Measurements from ENCODE around the gene SPAG17.

SPAG17 gene

GRCh38 chr1:118118873-118119463 is 66.1 kb downstream of the SPAG17 start:
- no peak for DNase-seq (ENCODE audit: low read depth)

- DNase-seq (ENCODE audit: low read depth) = no peak
Observed at GRCh38 chr1:118118469-118118868, 66.6 kb downstream of the SPAG17 start.

GRCh38 chr1:118117521-118117920 is 67.5 kb downstream of the SPAG17 start:
- DNase-seq (ENCODE audit: low read depth) = no peak

DNA sequence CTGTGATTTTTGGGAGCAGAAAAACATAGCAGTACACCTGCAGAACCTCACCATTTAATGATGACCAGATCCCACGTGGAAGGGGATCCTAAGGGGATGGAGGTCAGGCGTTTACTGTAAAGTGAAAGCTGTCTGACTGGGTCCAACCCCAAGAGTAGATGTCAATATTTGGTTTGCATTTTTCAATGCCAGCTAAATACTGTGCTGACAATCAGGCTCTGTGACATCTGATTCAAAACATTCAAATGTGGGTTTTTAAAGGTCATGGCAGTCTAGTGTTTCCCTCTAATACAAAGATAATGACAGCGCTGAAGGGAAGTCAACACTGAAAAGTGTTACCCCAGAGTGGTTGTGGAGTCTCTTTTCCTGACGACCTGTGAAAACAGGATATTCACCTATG is 68.1 kb downstream of the SPAG17 start:
- DNase-seq (ENCODE audit: low read depth) = no peak

GRCh38 chr1:118116401-118116800 is 68.6 kb downstream of the SPAG17 start:
- DNase-seq (ENCODE audit: low read depth) = no peak

GRCh38 chr1:118115567-118116295 is 69.3 kb downstream of the SPAG17 start:
- no peak for DNase-seq (ENCODE audit: low read depth)

GRCh38 chr1:118113261-118113660 is 71.8 kb downstream of the SPAG17 start:
- no peak for DNase-seq (ENCODE audit: low read depth)

- DNase-seq (ENCODE audit: low read depth) = no peak
Observed at GRCh38 chr1:118110580-118110979, 74.4 kb downstream of the SPAG17 start.

DNA sequence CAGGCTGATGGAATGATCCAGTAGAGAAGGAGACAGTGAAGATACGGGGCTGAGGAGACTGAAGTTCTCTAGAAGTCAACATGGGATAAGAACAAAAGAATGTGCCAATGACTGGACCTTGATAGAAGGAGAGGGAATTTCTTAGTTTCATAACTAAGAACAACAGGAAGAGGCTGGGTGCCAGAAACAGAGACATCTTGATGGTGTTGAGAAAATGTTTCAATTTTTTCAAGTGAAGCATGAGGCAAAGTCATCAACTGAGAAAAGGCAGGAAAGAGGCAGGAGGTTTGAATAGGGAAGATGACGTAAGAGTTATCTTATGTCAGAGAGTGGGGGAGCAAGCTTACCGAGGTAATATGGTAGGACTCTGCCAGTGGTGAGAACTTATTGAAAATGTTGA is 80.1 kb downstream of the SPAG17 start:
- no peak for DNase-seq (ENCODE audit: low read depth)

- no peak for DNase-seq (ENCODE audit: low read depth)
Observed at GRCh38 chr1:118102445-118102844, 82.6 kb downstream of the SPAG17 start.

DNA sequence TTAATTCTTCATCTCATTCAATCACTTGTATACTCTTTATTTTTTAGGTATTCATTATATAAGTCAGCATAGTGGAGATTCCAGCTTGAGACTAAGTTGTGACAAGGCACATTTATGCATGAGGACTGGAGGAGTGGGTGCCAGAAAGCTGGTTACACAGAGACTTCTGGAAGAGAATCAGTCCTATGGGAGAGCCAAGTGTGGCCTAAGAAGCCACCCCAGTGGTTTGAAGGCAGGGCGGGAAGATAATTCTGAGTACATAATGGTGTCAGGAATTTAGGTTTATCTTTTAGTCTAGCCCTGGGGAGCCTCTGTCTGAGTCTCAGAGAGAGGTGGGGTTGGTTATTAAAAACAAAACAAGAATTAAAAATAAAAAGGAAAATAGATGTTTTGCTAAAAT is 83.0 kb downstream of the SPAG17 start:
- no peak for DNase-seq (ENCODE audit: low read depth)

GRCh38 chr1:118101515-118101844 is 83.5 kb downstream of the SPAG17 start:
- DNase-seq (ENCODE audit: low read depth) = no peak

- DNase-seq (ENCODE audit: low read depth) = no peak
Observed at GRCh38 chr1:118100686-118101514, 84.1 kb downstream of the SPAG17 start.

DNA sequence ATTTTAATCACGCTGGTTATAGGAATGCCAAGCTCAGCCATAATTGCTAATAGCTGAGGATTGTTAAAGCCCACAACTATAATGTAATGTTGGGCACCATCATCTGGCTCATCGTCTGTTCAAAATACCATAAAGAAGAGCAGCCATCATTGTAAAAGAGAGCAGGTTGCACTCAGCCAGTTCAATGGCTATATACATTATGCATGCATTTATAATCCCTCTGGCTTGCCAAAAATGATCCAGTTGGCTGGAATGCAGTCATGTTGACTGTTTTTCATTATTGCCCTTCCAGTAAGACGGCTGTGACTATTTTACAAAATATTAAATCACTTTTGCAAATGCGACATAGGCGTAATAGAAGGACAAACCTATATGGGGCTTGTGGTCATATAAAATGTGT is 85.3 kb downstream of the SPAG17 start:
- DNase-seq (ENCODE audit: low read depth) = no peak

- DNase-seq (ENCODE audit: low read depth) = no peak
Observed at GRCh38 chr1:118097622-118098348, 87.2 kb downstream of the SPAG17 start.

DNA sequence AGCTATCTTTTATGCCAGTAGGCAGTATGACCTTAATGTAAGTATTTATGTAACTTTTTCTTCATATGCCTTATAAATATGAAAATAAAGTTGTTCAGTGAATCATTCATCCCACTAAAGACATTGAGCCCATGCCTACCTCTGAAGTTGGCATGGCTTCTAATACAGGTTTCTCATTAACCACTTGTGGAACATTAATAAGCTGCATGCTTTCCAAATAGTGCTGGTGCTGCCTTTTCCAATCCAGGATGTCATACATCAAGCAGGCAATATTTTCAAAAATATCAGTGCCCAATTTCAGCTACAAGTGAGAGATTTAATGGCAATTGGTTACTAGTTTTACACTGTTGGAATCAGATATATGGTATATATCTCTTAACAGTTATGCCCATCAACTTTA is 92.0 kb downstream of the SPAG17 start:
- no peak for DNase-seq (ENCODE audit: low read depth)

GRCh38 chr1:118090130-118090529 is 94.9 kb downstream of the SPAG17 start:
- no peak for DNase-seq (ENCODE audit: low read depth)

GRCh38 chr1:118085365-118085764 is 99.7 kb downstream of the SPAG17 start:
- DNase-seq (ENCODE audit: low read depth) = no peak

DNA sequence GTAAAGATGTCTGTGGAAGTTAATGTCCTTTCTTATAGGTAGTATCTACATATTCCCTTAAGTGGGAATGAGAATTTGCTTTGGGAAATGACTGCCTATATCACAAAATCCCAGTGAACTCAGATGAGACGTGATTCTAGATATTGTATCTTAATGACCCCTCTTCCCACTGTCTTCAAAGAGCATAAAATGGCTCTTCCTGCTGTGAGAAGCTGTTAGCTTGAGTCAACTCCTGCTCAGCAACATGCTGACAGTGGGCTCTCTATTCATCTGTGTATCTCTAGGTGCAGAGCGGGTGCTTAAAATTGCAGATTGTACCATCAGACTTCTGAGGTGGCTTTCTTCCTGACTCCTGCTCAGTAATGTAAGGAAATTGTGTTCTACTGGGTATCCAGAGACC is 100.6 kb downstream of the SPAG17 start:
- no peak for DNase-seq (ENCODE audit: low read depth)

DNA sequence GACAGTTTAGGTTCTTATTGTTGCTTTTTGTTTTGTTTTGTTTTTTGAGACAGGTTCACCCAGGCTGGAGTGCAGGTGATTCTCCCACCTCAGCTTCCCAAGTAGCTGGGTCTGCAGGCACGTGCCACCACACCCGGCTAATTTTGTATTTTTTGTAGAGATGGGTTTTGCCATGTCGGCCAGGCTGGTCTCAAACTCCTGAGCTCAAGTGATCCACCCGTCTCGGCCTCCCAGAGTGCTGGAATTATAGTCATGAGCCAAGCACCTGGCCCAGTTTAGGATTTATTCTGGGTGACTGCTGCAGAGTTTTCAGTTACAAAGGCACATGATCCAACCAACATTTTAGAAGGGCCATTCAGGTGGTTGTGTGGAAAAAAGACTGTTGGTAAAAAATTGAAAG is 102.0 kb downstream of the SPAG17 start:
- DNase-seq (ENCODE audit: low read depth) = no peak

GRCh38 chr1:118081387-118081786 is 103.6 kb downstream of the SPAG17 start:
- no peak for DNase-seq (ENCODE audit: low read depth)

GRCh38 chr1:118077331-118078045 is 107.5 kb downstream of the SPAG17 start:
- no peak for DNase-seq (ENCODE audit: low read depth)
